ENCODE data around the gene TASL.

TASL gene

GRCh38 chrX:30620125-30620524 is 42.6 kb upstream of the TASL start:
- Histone ChIP-seq H3K27ac (replicated peaks) (no peak overlapping the region), H3K27me3 (ENCODE audit: insufficient read depth, poor library complexity, severe bottlenecking) (no peaks in the 10 kb centered on the region), H3K4me3 (replicated peaks; ENCODE audit: insufficient read depth, low read length) (no peak overlapping the region)
- TF ChIP-seq SPI1 (IDR thresholded peaks at IDR 0.05; ENCODE audit: borderline replicate concordance, low read depth) (no peak), CTCF (IDR thresholded peaks at IDR 0.05; ENCODE audit: insufficient read depth, low read length) (no peak), GABPA (IDR thresholded peaks at IDR 0.05; ENCODE audit: low read depth) (no peak), POLR2AphosphoS5 (IDR thresholded peaks at IDR 0.05; ENCODE audit: low read depth) (no peak), REST (IDR thresholded peaks at IDR 0.05; ENCODE audit: insufficient replicate concordance, low read depth) (no peak)
- DNase-seq (ENCODE audit: low read depth in 1 of 2, low spot score in 1 of 2) = no peak

- Histone ChIP-seq H3K27me3 (ENCODE audit: insufficient read depth, poor library complexity, severe bottlenecking) (no peaks in the 10 kb centered on the region), H3K4me3 (replicated peaks; ENCODE audit: insufficient read depth, low read length) (no peak overlapping the region), H3K27ac (replicated peaks) (no peak overlapping the region)
- peak in 1 of 2 experiments; percentile 41 for DNase-seq (ENCODE audit: low read depth in 1 of 2, low spot score in 1 of 2)
- TF ChIP-seq SPI1 (IDR thresholded peaks at IDR 0.05; ENCODE audit: borderline replicate concordance, low read depth) (no peak), GABPA (IDR thresholded peaks at IDR 0.05; ENCODE audit: low read depth) (no peak), REST (IDR thresholded peaks at IDR 0.05; ENCODE audit: insufficient replicate concordance, low read depth) (no peak), POLR2AphosphoS5 (IDR thresholded peaks at IDR 0.05; ENCODE audit: low read depth) (no peak), CTCF (IDR thresholded peaks at IDR 0.05; ENCODE audit: insufficient read depth, low read length) (no peak)
These were observed 40.7 kb upstream of the TASL start for GRCh38 chrX:30618160-30618765.

- Histone ChIP-seq H3K27me3 (ENCODE audit: insufficient read depth, poor library complexity, severe bottlenecking) (no peaks in the 10 kb centered on the region), H3K4me3 (replicated peaks; ENCODE audit: insufficient read depth, low read length) (no peak overlapping the region), H3K27ac (replicated peaks) (no peak overlapping the region)
- TF ChIP-seq SPI1 (IDR thresholded peaks at IDR 0.05; ENCODE audit: borderline replicate concordance, low read depth) (no peak), CTCF (IDR thresholded peaks at IDR 0.05; ENCODE audit: insufficient read depth, low read length) (no peak)
- DNase-seq (ENCODE audit: low read depth in 1 of 2, low spot score in 1 of 2) = no peak
These were observed 37.7 kb upstream of the TASL start for GRCh38 chrX:30615229-30615628.

- Histone ChIP-seq H3K27ac (replicated peaks) (peak overlapping the region; percentile 94), H3K4me3 (replicated peaks; ENCODE audit: insufficient read depth, low read length) (no peak overlapping the region), H3K27me3 (ENCODE audit: insufficient read depth, poor library complexity, severe bottlenecking) (no peaks in the 10 kb centered on the region)
- TF ChIP-seq SPI1 (IDR thresholded peaks at IDR 0.05; ENCODE audit: borderline replicate concordance, low read depth) (no peak), REST (IDR thresholded peaks at IDR 0.05; ENCODE audit: insufficient replicate concordance, low read depth) (no peak), POLR2AphosphoS5 (IDR thresholded peaks at IDR 0.05; ENCODE audit: low read depth) (no peak), CTCF (IDR thresholded peaks at IDR 0.05; ENCODE audit: insufficient read depth, low read length) (no peak), GABPA (IDR thresholded peaks at IDR 0.05; ENCODE audit: low read depth) (no peak)
- peak in 1 of 2 experiments; percentile 82 for DNase-seq (ENCODE audit: low read depth in 1 of 2, low spot score in 1 of 2)
These were observed 36.2 kb upstream of the TASL start for GRCh38 chrX:30613721-30614120.

Data from HL-60 (cell line).